GM19468 (cell line): ENCODE results near the gene BMP3.
"Not testable (repeated sequence)": the region's sequence is repeated elsewhere in the genome, so short reads cannot be mapped to it uniquely, and the experiment has no call there.

Experiments
- ATAC-seq: cut with Tn5 transposase; IDR thresholded peaks from one replicate; pipeline ENCODE4 v1.9.1; 2021; ENCODE audit warnings: mild to moderate bottlenecking, moderate library complexity, moderate number of reproducible peaks; ENCODE audit not compliant: unreplicated experiment; ENCODE audit errors: extremely low read depth

Gene BMP3

DNA sequence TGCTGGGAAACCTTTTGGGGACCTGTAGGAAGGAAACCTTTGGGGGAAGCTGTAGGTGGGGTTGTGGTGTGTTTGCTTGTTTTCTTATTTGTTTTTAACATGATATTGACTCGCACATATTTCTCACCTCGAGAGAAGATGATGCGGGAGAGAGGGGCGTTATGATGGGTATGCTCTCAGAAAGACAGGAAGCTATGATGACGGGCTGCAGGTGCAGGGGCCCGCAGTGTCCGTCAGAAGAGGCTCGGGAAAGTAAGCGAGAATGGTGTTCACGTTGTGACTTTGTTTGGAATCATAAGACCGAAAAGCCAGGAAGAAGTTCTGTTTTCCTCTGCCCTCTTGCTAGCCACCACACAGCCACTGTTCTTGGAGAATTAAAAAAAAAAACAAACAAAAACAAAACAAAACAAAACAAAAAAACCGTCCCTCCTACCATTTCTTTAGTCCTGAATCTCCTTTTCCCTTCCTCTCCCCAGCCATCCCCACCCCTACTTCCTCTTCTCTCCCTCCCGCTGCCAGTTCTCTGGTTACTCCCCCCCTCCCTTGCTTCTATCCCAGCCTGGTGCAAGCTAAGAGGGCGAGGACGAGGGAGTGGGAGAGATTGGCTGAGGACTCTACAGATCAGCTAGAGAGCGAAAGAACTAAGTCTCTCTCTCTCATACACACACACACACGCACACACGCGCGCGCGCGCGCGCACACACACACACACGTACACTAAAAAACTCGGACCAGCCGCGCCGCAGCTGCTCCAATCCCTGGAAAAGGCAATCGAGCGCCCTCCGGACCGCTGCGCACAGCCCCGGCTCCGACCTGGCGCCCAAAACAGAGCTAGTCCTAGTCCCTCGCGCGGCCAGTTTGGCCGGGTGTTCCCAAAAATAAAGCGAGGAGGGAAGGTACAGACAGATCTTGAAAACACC is at the start of gene BMP3:
BMP3 (plus strand) TSS at position 648 of the 920 bp plus-strand sequence. CDS start 577 bp downstream, outside the sequence.
- no peak for ATAC-seq

GRCh38 chr4:80986011-80986410 is 44.5 kb upstream of the BMP3 start:
- no peak for ATAC-seq

DNA sequence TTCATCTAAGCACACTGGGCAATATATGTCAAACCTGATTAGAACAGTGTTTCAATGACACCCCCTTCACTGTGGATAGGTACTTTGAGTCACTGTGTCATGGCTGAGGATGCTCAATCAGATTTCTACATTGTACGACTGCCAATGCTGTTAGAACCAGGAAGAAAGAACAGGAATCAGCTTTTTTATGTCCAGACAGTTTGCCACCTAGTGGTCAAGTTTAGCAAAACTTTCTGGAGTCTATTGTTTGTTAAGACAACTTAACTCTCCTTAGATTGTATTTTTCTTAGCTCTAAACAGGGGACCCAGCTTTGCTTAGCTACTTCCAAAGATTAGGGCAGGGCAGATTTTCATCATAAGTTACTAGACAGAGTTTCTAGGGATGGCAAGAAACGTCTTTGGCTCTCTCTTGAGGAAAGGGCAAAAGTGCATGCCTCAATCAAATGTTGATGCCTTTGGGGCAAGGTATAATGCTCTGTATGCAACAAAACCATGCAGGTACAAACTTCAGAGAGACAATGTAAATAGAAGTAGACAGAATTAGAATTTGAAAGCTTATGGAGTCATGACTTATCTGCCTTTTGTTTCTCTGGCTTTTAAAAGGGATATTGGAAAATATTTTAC is 40.5 kb upstream of the BMP3 start:
- ATAC-seq: no peak

DNA sequence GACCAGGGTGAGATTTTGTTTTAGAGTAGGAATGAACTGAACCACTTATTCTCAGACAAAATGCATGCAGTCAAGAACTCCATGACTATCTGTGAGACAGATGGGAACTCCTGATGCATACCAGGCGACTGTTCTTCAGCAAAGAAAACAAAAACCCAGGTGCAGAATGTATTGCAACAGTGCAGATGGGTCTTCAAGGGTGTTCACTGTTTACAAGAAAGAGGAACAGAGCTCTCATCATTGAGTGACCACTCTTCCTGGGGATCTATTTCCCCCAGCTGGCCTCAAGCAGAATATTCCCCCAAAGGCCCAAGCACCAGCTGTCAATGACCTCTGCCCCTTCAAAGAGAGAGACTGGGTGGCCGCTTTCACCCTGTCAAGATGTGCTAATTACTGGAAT is 39.7 kb upstream of the BMP3 start:
- no peak for ATAC-seq

GRCh38 chr4:80999943-81000342 is 30.6 kb upstream of the BMP3 start:
- no peak for ATAC-seq

GRCh38 chr4:81003597-81004111 is 26.9 kb upstream of the BMP3 start:
- peak; percentile 99 for ATAC-seq

DNA sequence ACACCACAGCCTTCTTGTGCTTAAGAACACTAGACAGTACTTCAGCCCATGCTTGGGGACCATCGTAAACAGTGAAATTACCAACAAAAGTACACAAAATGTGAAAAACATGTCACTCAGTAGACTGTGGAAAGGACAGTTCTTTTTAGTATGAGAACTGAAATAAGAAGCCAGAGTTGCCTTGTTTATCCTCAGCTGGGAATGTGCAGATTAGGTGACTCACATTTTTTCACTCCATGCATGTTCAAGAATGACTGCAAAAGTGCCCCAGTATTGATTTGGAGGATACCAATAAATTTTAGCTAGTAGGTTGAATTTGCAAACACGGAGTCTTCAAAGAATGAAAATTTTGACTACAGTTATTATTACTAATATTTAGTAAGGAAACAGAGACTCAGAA is 23.1 kb upstream of the BMP3 start:
- no peak for ATAC-seq

- not testable (repeated sequence) for ATAC-seq
Observed at GRCh38 chr4:81016566-81016965, 13.9 kb upstream of the BMP3 start.

- ATAC-seq: no peak
Observed at GRCh38 chr4:81019006-81019405, 11.5 kb upstream of the BMP3 start.

DNA sequence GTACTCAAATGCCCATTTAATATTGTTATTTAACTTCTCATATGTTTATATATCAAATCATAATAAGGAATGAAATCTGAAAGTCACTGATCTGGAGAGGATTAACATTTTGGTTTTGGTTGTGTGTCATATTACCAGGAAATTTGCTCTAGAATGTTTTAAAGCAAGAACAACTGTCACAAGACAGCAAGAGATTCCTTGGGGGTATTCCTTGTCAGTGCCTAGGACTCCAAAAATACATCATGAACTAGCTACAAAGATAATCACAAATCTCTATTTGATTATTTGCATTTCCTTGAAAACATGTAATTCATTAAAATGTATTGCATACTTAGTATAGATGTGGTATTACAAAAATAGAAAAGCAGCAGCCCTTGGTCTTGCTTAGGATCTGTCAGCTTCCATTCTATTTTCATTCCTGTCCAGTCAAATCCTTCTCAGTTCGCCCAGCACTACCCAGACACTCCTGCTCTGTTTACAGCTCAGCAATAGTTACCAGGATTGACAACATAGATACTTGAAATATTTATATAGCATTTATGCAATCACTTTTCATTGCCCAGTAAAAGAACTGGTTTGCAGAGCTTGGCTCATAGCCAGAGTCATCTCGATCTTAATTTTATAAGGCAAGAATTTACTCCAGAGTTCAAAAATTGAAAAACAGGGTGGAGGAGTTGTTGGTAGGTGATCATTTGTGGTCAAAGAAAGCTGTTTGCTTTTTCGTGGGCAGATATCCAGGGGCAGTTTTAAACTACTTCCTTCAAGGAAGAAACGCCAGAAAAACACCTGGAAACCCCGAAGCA is 9.2 kb upstream of the BMP3 start:
- ATAC-seq: no peak

DNA sequence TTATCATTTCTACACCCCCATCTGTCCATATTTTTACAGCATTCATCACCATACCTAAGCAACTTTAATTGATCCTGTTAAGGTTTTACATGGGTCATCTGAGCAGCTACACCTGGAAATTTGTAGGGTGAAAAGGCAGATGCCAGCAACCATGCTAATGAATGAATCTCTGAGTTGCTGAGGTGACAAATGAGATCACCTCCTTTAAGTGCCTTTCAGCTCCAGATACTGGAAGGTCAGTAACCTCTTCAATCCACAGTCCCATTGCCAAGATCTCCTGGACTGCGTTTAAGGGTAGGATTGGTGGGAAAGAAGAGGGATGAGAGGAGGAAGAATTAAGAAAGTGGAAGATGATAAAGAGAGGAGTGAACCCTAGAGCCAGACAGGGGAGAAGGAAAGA is 8.5 kb upstream of the BMP3 start:
- ATAC-seq: no peak

DNA sequence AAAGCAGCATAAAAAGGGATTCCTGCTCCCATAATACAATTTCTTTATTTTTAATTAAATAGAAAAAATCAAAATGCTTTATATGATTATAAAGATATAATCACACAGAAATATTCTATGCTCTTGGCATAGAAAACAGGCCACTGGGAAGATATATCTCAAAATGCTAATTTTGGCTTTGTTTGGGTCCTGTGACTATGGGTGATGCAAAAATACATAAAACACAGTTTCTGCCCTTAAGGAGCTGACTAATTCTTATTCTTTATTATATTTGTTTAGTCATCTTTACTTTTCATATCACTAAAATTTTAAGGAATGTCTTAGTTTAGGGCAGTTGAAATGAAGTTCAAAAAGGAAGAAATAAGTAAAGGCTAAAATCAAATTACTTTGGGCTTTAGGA is 7.0 kb upstream of the BMP3 start:
- ATAC-seq: no peak

DNA sequence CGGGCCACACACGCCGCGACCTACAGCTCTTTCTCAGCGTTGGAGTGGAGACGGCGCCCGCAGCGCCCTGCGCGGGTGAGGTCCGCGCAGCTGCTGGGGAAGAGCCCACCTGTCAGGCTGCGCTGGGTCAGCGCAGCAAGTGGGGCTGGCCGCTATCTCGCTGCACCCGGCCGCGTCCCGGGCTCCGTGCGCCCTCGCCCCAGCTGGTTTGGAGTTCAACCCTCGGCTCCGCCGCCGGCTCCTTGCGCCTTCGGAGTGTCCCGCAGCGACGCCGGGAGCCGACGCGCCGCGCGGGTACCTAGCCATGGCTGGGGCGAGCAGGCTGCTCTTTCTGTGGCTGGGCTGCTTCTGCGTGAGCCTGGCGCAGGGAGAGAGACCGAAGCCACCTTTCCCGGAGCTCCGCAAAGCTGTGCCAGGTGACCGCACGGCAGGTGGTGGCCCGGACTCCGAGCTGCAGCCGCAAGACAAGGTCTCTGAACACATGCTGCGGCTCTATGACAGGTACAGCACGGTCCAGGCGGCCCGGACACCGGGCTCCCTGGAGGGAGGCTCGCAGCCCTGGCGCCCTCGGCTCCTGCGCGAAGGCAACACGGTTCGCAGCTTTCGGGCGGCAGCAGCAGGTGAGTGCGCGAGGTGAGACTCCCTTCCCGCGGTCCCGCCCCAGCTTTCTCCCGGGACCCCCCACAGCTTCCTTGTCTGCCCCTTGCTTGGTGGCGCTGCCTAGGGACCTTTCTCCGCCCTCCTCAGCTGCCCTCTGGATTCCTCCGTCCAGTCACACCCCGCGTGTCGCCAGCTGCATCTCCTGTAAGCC is 678 bp downstream of the BMP3 start:
- no peak for ATAC-seq

GRCh38 chr4:81031796-81032551 is 1.5 kb downstream of the BMP3 start:
- no peak for ATAC-seq

- ATAC-seq: no peak
Observed at GRCh38 chr4:81032771-81033684, 2.5 kb downstream of the BMP3 start.

DNA sequence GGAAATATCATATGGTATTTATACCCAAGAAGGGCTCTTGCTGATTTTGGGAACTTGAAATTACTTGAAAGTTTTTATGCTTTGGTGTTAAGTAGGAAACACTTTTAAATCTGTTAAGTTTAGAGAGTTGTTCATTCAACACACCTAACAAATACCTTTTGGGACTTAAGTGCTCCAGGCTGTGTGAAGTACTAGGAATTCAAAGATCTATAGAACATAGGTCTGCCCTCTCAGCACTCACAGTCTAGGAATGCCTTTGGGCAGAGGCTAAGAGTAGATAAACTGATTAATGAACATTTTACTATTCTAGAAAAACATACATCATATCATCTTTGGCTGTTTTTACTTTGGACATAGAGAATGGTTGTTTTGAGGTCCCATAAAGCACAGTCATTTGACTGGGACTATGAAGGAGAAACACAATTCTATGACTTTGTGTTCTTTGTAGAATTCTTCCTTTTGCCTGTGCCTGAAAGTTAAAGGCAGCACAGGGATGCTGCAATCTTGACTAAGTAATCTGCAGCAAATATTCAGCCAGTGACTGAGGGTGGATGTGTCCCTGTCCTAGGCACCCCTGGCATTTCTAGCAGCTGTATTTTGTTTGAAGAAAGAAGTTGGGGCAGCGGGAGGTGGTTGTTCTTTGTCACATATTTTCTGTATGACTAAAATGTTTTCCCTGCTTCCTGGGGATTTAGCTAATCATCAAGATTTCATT is 8.3 kb downstream of the BMP3 start:
- ATAC-seq: no peak

- ATAC-seq: no peak
Observed at GRCh38 chr4:81039351-81039972, 9.0 kb downstream of the BMP3 start.
